GF-D8 (cell line): ENCODE results near the gene RAB6A.
"Not testable (repeated sequence)": the region's sequence is repeated elsewhere in the genome, so short reads cannot be mapped to it uniquely, and the experiment has no call there.

Experiments
- DNase-seq: peaks from one replicate; lab custom pipeline; 2025; lab: John Stamatoyannopoulos, UW

The RAB6A gene

GRCh38 chr11:73717136-73717535 lies 43.7 kb downstream of the RAB6A start:
- DNase-seq: no peak

GRCh38 chr11:73716153-73717056 lies 44.5 kb downstream of the RAB6A start:
- DNase-seq: peak; percentile 59

- no peak for DNase-seq
These were observed 45.3 kb downstream of the RAB6A start for GRCh38 chr11:73715541-73715940.

- no peak for DNase-seq
These were observed 49.9 kb downstream of the RAB6A start for GRCh38 chr11:73710964-73711363.

- no peak for DNase-seq
These were observed 55.8 kb downstream of the RAB6A start for GRCh38 chr11:73705053-73705452.

- no peak for DNase-seq
These were observed 66.9 kb downstream of the RAB6A start for GRCh38 chr11:73693899-73694525.

- no peak for DNase-seq
These were observed 80.2 kb downstream of the RAB6A start for GRCh38 chr11:73680687-73681086.

- not testable (repeated sequence) for DNase-seq
These were observed 84.3 kb downstream of the RAB6A start for GRCh38 chr11:73676552-73676951.

- no peak for DNase-seq
These were observed 89.2 kb downstream of the RAB6A start for GRCh38 chr11:73671701-73672100.

- DNase-seq: no peak
These were observed 90.1 kb downstream of the RAB6A start for GRCh38 chr11:73670808-73671207.

- no peak for DNase-seq
These were observed 93.0 kb downstream of the RAB6A start for GRCh38 chr11:73667891-73668290.

- DNase-seq: no peak
These were observed 96.0 kb downstream of the RAB6A start for GRCh38 chr11:73664877-73665276.

- DNase-seq: no peak
These were observed 97.0 kb downstream of the RAB6A start for GRCh38 chr11:73663604-73664495.

GRCh38 chr11:73662445-73663157 lies 98.3 kb downstream of the RAB6A start:
- no peak for DNase-seq

GRCh38 chr11:73661035-73661628 lies 99.7 kb downstream of the RAB6A start:
- DNase-seq: peak; percentile 2

- DNase-seq: no peak
These were observed 100.3 kb downstream of the RAB6A start for GRCh38 chr11:73660497-73661034.

GRCh38 chr11:73659961-73660360 lies 100.9 kb downstream of the RAB6A start:
- DNase-seq: no peak

- no peak for DNase-seq
These were observed 103.9 kb downstream of the RAB6A start for GRCh38 chr11:73656985-73657384.

- DNase-seq: no peak
These were observed 105.2 kb downstream of the RAB6A start for GRCh38 chr11:73655686-73656085.

- no peak for DNase-seq
These were observed 106.3 kb downstream of the RAB6A start for GRCh38 chr11:73654482-73655021.

- DNase-seq: no peak
These were observed 106.9 kb downstream of the RAB6A start for GRCh38 chr11:73653996-73654395.
